Glomerular endothelial cell (primary cell): ENCODE data around the gene GALNT9. TPM values are rescaled to one million over a fixed set of nuclear protein-coding genes. Genes with fewer than 3 reads are reported as not detected.

Experiments used
- DNase-seq: peaks from one replicate; pipeline ENCODE4 v3.0.0-alpha.2; 2011; ENCODE audit warnings: low read depth, low spot score; ENCODE audit errors: extremely low read depth
- total RNA-seq: library from RNA; depleted of rRNA; stranded (reverse); fragments of >200 nt; gene quantifications from 2 replicates; pipeline ENCODE4 v1.2.3, GENCODE V29; 2015

The GALNT9 gene
- total RNA-seq, 1 donor from 2014 or later, result 0.35 TPM

GRCh38 chr12:132327336-132328171, 1.8 kb downstream of the GALNT9 start:
- DNase-seq, result peak; percentile 18

GRCh38 chr12:132326646-132327045, 2.7 kb downstream of the GALNT9 start:
- no peak for DNase-seq

GRCh38 chr12:132325733-132326130, 3.7 kb downstream of the GALNT9 start:
- DNase-seq, result no peak

GRCh38 chr12:132324841-132325732, 4.3 kb downstream of the GALNT9 start:
- no peak for DNase-seq

DNA sequence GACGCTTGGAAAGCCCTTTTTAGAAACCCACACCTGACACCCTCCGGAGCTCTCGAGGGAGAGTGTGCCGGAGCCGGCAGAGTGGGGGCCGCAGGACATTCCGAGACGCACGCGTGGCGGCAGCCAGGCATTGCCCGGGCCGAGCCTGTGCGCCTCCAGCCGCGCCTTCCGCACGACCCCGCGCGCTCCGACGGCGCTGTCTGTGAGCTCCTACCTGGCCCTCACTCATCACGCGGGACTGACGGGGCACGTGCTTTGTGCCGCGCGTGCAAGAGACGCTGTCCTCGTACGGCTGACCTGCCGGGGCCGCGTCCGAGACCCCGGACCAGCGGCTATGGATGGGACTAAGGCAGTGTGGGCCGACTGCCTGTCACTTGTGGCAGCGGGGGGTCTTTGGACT, 5.2 kb downstream of the GALNT9 start:
- DNase-seq, result no peak

DNA sequence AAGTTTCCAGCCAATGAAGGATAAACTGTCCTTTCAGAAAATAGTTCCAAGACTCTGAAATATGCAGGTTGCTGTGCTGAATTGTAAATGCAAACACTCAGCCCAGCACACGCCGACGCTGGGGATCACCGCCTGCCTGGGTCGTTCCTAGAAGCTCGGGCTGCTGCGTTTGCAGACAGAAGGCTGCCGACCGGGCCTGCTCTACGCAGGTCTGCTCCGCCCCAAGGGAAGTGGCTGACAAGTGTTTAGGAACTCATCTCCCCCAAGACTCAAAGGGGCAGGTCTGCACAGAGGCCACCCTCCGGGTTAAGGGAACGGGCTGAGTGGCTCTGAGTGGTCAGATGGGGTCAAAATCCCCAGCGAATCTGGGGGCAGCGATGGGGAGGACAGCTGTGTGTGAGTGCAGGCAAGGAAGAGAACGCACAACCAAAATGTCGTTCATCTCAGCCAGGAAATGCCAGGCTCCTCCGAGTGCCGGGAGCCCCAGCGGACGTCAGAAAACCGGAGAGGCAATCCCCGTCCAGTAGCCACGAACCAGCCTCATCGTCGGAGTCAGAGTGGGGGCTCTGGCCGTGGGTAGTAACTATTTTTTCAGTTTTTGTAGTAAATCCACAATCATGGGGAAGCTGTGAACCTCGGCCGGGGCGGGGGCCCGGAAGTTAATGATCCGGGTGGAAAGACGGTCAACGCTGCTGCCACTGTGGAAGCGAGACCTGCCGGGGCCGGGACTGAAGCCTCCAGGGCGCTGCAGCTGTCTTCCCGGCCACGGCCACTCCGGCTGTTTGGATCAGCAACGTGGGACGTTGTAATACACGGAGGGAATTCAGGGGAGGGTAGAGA, 6.0 kb downstream of the GALNT9 start:
- DNase-seq, result no peak

DNA sequence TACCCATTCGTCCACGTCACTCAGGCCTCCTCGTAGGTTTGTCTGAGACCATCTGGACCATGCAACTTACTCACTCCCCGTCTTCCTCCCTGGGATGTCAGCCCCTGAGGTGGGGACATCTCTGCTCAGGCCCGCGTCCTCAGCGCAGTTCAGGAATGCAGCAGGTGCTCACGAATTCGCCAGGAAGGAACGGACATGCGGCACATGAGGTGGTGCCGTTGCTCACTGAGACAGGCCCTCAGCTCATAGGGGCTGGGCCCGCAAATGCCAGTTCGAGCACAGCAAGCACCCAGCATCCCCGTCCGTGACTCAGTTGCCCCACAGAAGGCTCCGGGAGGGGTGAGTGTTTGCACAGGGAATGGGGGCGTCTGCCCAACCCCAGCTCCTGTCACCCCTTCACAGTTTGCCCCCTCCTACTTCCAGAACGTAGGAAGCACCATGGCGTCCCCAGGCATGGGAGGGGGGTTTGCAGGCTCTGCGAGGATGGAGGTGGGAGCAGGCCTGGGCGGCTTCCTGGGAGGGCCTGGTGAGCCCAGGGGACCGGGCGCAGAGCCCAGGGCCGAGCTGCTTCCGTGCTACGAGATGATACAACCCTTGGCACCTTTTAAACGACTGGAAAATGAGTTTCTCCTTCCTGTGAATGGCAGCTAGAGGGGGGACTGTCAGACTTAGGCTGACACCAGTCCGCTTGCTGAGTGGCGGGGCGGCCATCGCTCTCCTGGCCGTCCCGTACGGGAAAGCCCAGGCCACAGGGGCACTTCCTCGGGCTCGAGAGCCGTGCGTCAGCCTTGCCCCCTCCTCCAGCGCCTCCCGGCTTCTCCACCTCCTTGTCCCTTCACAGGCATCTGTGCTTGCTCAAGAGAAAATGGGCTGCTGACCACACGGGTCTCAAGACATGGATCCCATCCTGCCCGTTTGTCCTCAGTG, 6.9 kb downstream of the GALNT9 start:
- DNase-seq, result no peak

GRCh38 chr12:132321321-132322118, 7.9 kb downstream of the GALNT9 start:
- DNase-seq, result no peak

DNA sequence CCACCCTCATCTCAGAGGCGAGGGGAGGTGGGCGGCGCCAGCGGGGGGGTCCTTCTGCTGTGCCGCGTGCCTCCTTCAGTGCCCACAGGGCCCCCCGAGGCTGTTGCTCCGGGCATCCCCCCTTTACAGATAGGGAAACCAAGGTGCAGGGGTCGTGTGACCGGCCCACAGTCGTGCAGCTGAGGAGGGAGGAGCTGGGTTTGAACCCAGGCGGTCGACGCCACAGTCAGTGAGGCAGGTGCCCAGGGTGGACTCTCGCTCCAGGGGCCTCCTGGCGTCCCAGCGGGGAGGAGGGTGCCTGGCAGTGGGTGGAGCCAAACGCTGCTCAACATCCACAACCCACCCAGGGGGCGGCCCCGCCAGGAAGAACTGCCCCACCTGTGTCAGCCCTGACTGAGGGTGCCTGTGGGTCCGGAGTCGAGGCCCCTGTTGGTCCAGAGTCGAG, 8.6 kb downstream of the GALNT9 start:
- no peak for DNase-seq

DNA sequence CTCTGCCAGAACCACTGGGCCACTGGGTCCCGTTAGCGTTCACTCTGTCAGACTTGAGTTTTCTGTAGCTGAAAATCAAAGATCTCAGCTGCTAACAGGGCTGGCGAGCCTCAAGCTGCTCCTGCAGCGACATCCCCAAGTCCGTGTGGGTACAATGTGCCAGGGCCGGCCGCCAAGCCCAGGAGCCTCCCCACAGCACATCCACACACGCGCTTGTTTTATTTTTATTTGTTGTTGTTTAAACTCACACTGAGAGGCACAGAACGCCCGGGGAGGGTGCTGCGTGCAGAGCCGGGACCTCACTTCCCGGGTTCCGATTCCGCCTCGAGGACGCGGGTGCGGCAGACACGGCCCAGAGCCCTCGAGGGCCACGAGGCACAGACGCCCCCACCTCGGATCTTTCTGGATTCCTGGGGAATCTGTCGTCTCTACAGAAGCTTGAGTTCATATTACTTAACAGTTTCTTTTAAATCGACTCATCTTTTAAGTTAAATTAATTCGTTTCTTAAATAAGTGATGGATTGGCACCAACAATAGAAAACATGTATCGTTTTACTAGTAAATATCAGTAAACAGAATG, 9.3 kb downstream of the GALNT9 start:
- DNase-seq, result no peak

DNA sequence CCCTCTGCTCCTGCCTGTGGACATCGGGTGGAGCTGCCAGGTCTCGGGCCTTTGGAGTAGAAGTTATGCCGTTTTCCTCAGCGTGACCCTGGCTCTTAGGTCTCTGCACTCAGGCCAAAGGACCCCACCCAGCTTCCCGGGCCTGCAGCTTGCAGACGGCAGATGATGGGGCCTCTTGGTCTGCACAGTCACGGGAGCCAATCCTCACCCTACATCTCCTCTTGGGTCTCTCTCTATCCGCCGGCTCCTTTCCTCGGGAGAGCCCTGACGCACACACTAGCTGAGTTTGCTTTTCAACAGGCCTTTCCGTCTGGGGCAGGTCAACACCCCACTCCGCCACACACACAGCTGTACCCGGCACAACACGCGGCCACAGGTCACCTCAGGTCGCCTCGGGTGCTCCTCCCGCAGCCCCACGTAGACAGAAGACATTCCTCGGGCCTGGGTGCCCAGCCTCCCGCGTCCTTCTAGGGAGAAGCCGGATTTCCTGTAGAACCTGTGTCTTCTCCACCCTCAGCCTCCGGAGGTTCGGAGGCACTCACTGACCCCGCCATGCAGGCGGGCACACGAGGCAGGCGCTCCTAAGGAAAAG, 9.9 kb downstream of the GALNT9 start:
- DNase-seq, result no peak

DNA sequence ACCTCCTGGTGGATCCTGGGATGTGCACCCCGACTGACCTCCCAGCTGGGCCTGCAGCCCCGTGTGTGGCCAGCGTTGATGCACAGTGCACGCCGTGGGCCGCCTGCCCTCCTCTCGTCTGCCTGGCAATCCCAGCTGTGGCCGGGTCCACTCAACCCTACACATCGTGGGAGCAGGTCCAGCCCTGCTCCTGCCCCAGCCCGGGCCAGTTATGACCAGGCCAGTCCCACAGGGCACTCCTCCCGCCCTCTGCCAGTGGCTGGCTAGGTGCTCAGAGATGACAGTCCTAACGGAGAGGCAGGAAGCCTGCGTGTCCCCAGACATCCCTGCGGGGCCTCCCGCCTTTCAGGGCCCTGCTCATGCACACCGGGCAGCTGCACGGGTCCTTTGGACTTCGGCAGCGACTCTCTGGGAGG, 10.8 kb downstream of the GALNT9 start:
- DNase-seq, result no peak

DNA sequence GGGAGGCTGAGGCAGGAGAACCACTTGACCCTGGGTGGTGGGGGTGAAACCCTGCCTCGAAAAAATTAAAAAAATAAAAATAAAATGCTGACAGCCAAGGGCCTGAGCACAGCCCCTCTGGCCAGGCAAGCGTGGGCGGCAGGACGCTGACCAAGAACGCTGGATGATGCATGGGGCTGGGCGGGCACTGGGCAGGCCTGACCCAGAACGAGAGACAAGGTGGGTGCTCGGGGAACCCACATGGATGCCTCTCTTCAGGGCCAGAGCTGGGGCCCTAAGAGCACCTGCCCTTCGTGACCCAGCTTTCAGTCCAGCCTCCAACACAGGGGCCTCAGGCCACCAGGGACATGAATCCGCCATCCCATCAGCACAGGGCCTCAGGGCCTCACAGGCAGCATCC, 11.3 kb downstream of the GALNT9 start:
- no peak for DNase-seq

GRCh38 chr12:132317233-132317938, 12.0 kb downstream of the GALNT9 start:
- DNase-seq, result no peak

GRCh38 chr12:132316497-132317232, 12.7 kb downstream of the GALNT9 start:
- DNase-seq, result no peak

DNA sequence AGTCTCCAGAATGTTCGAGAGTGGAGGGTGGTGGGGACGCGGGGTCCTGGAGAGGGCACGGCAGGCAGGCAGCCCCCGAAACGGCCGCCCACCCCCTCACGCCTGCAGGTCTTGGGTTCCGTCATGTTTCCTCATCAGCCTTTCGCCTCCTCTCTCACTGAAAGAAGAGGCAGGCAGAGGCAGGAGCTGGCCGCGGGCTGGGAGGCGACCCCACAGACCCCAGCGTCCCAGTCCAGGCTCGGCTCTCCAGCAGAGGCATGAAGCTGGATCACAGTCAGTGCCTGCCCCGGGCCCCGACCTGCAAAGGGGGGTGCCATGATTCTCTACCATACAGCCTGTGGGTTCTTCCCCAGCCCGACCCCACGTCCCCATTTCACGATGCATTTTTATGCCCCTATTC, 13.4 kb downstream of the GALNT9 start:
- DNase-seq, result no peak

DNA sequence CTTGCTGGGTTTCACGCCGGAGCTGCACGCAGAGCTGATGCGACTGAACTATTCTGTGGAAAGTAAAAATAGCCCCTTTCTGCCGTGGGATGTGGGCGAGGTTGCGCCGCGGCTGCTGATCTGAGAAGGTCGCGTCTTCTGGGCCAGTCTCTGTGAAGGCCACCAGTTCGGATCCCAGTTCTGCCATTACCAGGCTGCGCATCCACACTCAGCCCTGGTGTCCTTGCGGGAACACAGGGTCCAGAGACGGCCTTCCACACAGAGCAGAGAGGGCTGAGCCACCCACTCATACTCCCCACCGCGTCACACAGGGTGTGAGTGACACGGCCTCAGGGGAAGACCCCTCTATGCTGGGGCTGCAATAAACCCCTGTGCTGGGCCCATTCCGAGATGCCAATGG, 13.9 kb downstream of the GALNT9 start:
- DNase-seq, result no peak
